Measurements from ENCODE around the gene NDUFB7. TPM values are rescaled to one million over a fixed set of nuclear protein-coding genes. Genes with fewer than 3 reads are reported as not detected.

Gene NDUFB7
- total and polyA plus RNA-seq, 12 donors = 347 to 1,673 (median 476) TPM

GRCh38 chr19:14561249-14561648 is 10.6 kb downstream of the NDUFB7 start:
- whole genome bisulfite sequencing, 2 donors = 78 to 85% methylated on average over 8 of the region's 8 CpGs
- no peak for DNase-seq
- Histone ChIP-seq H3K27ac (peak overlapping the region; percentile 79 to 97 (median 90)), H3K9me3 (no peaks in the 10 kb centered on the region), H3K27me3 (no peaks in the 10 kb centered on the region), H3K36me3 (peaks cover 0 to 24% (median 5%) of the 10 kb centered on the region in 9 donors), H3K4me3 (no peak overlapping the region), H3K4me1 (peaks cover 37 to 74% (median 50%) of the 10 kb centered on the region in 9 donors)
- TF ChIP-seq, protein P1, sequence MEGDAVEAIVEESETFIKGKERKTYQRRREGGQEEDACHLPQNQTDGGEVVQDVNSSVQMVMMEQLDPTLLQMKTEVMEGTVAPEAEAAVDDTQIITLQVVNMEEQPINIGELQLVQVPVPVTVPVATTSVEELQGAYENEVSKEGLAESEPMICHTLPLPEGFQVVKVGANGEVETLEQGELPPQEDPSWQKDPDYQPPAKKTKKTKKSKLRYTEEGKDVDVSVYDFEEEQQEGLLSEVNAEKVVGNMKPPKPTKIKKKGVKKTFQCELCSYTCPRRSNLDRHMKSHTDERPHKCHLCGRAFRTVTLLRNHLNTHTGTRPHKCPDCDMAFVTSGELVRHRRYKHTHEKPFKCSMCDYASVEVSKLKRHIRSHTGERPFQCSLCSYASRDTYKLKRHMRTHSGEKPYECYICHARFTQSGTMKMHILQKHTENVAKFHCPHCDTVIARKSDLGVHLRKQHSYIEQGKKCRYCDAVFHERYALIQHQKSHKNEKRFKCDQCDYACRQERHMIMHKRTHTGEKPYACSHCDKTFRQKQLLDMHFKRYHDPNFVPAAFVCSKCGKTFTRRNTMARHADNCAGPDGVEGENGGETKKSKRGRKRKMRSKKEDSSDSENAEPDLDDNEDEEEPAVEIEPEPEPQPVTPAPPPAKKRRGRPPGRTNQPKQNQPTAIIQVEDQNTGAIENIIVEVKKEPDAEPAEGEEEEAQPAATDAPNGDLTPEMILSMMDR (IDR thresholded peaks at IDR 0.05) = no peak
- intact Hi-C loops (cut with DNase I) = no loop called here
- no peak for ATAC-seq

DNA sequence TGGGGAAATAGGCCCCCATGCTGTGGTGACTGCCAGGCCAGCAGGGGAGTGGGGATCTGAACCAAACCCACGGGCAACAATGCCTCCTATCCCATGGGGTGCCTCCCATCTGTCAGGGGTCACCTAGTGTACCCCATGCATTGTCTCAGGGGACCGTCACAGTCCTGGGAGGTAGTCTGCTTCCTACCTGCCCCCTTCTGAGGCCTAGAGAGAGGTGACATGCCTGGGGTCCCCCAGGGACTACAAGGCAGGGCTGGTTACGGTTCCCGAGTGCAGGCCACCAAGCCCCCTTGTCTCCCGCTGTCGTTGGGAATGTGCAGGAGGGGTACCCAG is 11.1 kb downstream of the NDUFB7 start:
- peak overlapping the region; percentile 79 to 97 (median 90) for H3K27ac ChIP-seq
- WGBS, 2 donors = 69 to 72% methylated on average over 6 of the region's 6 CpGs
- H3K4me1 ChIP-seq = peaks cover 37 to 78% (median 50%) of the 10 kb centered on the region in 9 donors
- no peaks in the 10 kb centered on the region for H3K9me3 ChIP-seq
- DNase-seq (no peak), ATAC-seq (no peak)
- intact Hi-C loops (cut with DNase I) = no loop called here
- peak overlapping the region in 1 of 10 donors; percentile 29 for H3K4me3 ChIP-seq
- TF ChIP-seq, protein P1 (IDR thresholded peaks at IDR 0.05) = no peak
- H3K27me3 ChIP-seq = no peaks in the 10 kb centered on the region
- H3K36me3 ChIP-seq = peaks cover 0 to 19% (median under 1%) of the 10 kb centered on the region in 9 donors

DNA sequence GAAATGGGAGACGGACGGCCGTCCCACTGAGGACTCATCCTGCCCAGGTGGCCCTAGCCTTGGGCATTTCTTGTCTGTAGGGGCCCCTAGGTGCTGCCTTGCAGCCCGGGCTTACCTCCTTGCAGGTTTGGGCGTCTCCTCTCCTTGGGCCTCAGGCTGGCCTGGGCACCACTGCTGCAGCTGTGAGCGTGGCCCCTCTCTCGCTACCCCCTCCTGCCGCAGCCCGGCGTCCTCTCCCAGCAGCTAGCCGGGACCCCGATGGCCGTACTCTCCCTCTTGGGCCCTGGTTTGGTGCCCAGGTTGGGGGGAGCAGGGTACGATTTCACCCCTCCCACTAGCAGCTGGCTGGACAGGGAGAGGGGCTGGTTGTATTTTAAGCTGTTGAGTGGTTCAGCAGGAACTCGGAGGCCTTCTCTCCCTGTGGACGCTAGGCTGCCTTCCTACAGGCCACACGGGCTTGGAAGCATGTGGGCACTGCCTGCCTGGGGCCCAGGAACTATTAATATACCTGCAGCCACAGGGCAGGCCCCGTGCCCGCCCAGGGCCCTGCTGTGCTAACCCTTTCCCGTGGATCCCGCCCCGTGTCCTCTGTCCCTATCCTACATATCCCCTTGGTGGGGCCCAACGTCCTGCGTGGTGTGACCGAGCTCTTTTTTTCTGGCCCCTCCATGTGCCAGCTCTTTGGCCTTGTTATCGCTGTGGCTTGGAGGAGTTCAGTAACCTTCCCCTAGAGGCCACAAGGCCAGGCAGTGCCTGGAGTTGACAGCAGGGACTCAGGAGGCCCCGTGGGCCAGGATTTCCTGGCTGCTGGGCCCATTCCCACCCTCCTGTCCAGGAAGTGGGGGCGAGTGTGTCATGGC is 11.7 kb downstream of the NDUFB7 start:
- intact Hi-C loops (cut with DNase I) = no loop called here
- TF ChIP-seq, protein P1 (IDR thresholded peaks at IDR 0.05) = no peak
- peak; percentile 31 to 80 (median 63) for ATAC-seq
- peak overlapping the region in 7 of 10 donors; percentile 16 to 36 (median 29) for H3K4me3 ChIP-seq
- H3K27me3 ChIP-seq = no peaks in the 10 kb centered on the region
- H3K36me3 ChIP-seq = peaks cover 0 to 13% (median 0%) of the 10 kb centered on the region in 9 donors
- peak; percentile 56 to 61 for DNase-seq
- H3K27ac ChIP-seq = peak overlapping the region; percentile 79 to 97 (median 90)
- peaks cover 37 to 78% (median 50%) of the 10 kb centered on the region in 9 donors for H3K4me1 ChIP-seq
- no peaks in the 10 kb centered on the region for H3K9me3 ChIP-seq
- WGBS, 2 donors = 36 to 47% methylated on average over 28 of the region's 28 CpGs

GRCh38 chr19:14558370-14559066 is 13.3 kb downstream of the NDUFB7 start:
- H3K27me3 ChIP-seq = no peaks in the 10 kb centered on the region
- intact Hi-C loops (cut with DNase I) = no loop called here
- peaks cover 0 to 10% (median 0%) of the 10 kb centered on the region in 9 donors for H3K36me3 ChIP-seq
- H3K4me1 ChIP-seq = peaks cover 37 to 84% (median 50%) of the 10 kb centered on the region in 9 donors
- TF ChIP-seq, protein P1 (IDR thresholded peaks at IDR 0.05) = no peak
- H3K4me3 ChIP-seq = no peak overlapping the region
- ATAC-seq (no peak), DNase-seq (peak in 1 of 2 donors; percentile 25)
- H3K27ac ChIP-seq = peak overlapping the region in 9 of 10 donors; percentile 10 to 95 (median 88)
- WGBS, 2 donors = 67 to 76% methylated on average over 23 of the region's 23 CpGs
- no peaks in the 10 kb centered on the region for H3K9me3 ChIP-seq
